Measurements from ENCODE around the gene AMPH.
A peak's percentile ranks its signal among the peaks of the same experiment; 100 is the strongest.
"Not testable (repeated sequence)": the region's sequence is repeated elsewhere in the genome, so short reads cannot be mapped to it uniquely, and the experiment has no call there.

Gene AMPH

GRCh38 chr7:38354271-38354851 is 276.8 kb downstream of the AMPH start:
- peak in 3 of 56 donors; percentile 6 to 39 (median 28) for DNase-seq

GRCh38 chr7:38353431-38353881 is 277.7 kb downstream of the AMPH start:
- not testable (repeated sequence) for DNase-seq

DNA sequence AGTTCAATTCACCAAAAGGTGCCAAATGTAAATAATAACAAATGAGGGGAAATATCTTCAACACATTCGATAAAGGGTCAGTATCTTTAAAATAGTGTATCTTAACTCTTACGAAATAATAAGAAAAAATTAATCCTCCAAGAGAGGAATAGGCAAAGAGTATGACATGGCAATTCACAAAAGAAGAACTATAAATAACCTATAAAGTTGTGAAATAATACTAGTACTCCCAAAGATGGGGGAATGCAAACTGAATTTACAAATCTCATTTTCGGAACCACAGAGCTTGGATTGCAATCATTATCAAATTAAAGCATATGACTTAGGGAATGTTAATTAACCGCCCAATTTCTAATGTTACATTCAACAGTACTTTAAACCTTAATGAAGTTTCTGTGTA is 279.6 kb downstream of the AMPH start:
- DNase-seq = no peak

GRCh38 chr7:38350777-38351176 is 280.4 kb downstream of the AMPH start:
- not testable (repeated sequence) for DNase-seq

DNA sequence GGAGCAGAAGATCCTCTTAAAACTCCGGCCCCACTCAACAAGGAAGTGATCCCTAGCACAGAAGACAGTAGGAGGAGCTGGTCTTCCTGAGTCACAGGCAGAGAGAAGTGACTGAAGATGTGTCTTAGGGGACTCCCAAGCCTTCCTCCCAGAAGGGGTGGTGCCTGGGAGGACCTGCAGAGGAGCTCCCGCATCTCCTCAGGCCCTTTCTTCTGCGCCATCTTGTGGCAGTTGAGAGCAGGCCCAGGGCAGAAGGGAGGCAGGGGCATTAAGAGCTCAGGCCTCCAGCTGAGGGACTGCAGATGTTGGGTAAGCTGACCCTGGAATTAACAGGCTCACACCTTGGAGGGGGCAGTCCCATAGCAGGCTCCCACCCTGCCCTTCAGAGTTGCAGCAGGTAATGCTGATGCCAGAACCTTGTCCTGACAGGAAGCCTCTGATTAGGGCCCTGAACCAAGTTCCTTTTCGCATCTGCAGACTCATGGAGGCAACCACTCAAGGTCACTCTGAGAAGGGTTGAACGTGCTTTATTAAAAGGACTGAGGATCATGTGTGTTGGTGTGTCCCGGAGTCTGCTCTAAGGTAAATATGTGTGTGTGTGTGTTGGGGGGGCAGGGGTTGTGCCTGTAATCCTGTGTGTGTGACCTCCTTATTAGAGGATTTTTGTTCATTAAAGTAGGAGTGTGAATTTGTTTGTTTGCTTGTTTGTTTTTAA is 281.1 kb downstream of the AMPH start:
- peak in 1 of 56 donors; percentile 27 for DNase-seq

DNA sequence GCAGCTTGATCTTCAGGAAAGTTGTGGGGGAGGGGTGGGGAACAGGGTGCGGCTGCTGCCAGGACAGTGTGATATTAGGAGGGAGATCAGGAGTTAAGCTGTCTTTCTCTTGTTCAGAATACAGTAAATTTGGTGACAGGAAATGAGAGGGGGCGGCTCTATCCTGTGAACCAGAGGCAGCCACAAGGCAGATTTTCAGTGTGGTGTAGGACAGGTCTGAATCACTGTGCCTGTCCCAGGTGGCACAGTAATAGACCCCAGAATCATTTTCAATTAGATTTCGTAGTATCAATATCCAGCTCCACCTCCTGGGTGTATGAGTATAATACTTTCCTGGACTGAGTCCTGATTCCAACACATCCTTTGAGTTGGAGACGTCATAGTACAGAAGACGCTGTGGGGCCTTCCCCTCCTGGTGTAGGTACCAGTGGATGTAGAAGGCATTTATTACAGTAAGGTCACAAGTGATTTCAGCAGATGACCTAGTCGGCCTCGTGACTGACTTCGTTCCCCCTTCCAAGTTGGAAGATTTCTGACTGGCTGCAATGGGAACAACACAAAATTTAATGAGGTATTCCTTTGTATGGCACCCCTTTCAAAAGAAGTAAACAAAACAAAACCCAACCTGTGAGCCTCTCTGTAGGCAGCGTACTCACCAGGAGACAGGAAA is 281.9 kb downstream of the AMPH start:
- not testable (repeated sequence) for DNase-seq

- peak in 9 of 56 donors; percentile 25 to 58 (median 36) for DNase-seq
These were observed 285.6 kb downstream of the AMPH start for GRCh38 chr7:38345299-38346172.

DNA sequence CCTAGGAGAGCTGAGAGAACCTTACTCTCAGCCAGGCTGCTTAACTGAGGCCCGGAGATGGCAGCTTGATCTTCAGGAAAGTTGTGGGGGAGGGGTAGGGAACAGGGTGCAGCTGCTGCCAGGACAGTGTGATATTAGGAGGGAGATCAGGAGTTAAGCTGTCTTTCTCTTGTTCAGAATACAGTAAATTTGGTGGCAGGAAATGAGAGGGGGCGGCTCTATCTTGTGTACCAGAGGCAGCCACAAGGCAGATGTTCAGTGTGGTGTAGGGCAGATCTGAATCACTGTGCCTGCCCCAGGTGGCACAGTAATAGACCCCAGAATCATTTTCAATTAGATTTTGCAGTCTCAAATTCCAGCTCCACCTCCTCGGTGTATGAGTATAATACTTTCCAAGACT is 286.4 kb downstream of the AMPH start:
- DNase-seq = not testable (repeated sequence)

- DNase-seq = not testable (repeated sequence)
These were observed 289.0 kb downstream of the AMPH start for GRCh38 chr7:38342135-38342534.

GRCh38 chr7:38341172-38341705 is 289.9 kb downstream of the AMPH start:
- DNase-seq = peak in 1 of 56 donors; percentile 16

- DNase-seq = no peak
These were observed 291.0 kb downstream of the AMPH start for GRCh38 chr7:38339953-38340819.

DNA sequence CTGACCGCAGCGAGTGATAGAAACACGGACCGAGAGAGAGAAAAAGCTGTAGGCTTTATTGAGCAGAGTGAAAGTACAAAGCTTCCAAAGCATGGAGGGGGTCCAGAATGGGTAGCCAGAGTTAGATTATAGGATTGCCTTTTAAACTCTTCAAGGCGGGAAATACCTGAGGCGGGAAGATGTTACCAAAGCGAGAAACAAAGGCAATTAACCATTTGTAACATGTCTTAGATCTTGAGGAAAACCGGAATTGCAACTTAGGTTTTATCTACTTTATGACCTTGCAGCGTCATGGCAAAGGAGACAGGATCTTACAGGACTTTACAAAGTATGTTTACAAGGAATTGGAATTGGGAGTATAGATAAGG is 295.0 kb downstream of the AMPH start:
- not testable (repeated sequence) for DNase-seq

- DNase-seq = peak in 54 of 56 donors; percentile 22 to 88 (median 64)
These were observed 295.6 kb downstream of the AMPH start for GRCh38 chr7:38335492-38336147.

DNA sequence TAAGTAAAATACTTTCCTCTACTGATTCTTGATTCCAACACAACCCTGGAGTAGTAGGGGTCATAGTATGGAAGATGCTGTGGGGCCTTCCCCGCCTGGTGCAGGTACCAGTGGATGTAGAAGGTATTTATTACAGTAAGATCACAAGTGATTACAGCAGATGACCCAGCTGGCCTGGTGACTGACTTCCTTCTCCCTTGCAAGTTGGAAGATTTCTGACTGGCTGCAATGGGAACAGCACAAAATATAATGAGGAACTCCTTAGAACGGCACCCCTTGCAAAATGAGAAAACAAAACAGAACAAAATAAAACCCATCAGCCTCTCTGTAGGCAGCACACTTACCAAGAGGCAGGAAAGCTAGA is 296.1 kb downstream of the AMPH start:
- DNase-seq = no peak

DNA sequence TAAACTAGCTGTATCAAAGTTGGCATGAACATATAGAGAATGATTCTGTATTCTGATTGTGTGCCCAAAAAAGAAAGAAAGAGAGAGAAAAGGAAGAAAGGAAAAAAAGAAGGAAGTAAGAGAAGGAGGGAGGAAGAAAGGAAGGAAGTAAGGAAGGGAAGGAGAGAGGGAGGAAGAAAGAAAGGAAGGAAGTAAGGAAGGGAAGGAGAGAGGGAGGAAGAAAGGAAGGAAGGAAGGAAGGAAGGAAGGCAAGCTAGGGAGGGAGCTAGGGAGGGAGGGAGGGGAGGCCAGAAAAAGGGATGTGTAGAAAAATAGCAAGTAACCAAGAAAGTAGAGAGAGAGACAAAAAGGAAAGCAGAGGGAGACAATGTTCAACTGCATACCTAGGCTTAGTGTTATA is 297.0 kb downstream of the AMPH start:
- DNase-seq = no peak

Data from amygdala (tissue), 56 donors.